SK-N-MC (cell line): ENCODE results near the gene DUOX2.

Experiments
- EZH2 ChIP-seq: fragments of 200-600 bp; sonication (generic); IDR thresholded peaks from one replicate; pipeline ENCODE4 v1.6.1; 2017; ENCODE audit warnings: antibody characterized with exemption
- FOXP2 ChIP-seq: optimal IDR thresholded peaks from 2 replicates; pipeline ENCODE3; 2011; ENCODE audit warnings: mild to moderate bottlenecking, moderate library complexity; ENCODE audit not compliant: insufficient read depth; ENCODE audit errors: extremely low read length, control extremely low read depth
- POLR2AphosphoS5 ChIP-seq: IDR thresholded peaks from 2 replicates; pipeline ENCODE4 v1.6.1; 2012; ENCODE audit warnings: mild to moderate bottlenecking, low read depth, low read length, borderline replicate concordance

DNA sequence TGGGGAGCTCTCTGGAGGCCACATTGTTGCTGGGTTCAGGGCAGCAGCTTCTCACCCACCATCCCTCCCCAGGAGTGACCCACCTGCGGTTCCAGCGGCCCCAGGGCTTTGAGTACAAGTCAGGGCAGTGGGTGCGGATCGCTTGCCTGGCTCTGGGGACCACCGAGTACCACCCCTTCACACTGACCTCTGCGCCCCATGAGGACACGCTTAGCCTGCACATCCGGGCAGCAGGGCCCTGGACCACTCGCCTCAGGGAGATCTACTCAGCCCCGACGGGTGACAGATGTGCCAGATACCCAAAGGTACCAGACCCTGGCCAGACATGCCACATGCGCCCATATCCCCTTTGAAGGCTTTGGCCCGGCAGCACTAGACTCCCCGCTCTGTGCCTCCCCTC is 47.7 kb upstream of the DUOX2 start:
- TF ChIP-seq EZH2 (no peak), POLR2AphosphoS5 (no peak), FOXP2 (no peak)
